ENCODE results near the gene PKN3. TPM values are rescaled to one million over a fixed set of nuclear protein-coding genes. Genes with fewer than 3 reads are reported as not detected.

Gene PKN3
- total RNA-seq, 4 donors from 2014 or later: 2.4 to 8.4 (median 4.1) TPM

GRCh38 chr9:128713941-128714573 lies 11.8 kb downstream of the PKN3 start:
- intact Hi-C loops (cut with DNase I; ENCODE audit: low total_unique reads): no loop called here
- H3K4me3 ChIP-seq (ENCODE audit: low read depth, poor library complexity, severe bottlenecking): no peak overlapping the region
- WGBS, 2 donors: 92 to 96% methylated on average over 15 to 19 of the region's 19 CpGs
- TF ChIP-seq POLR2A (IDR thresholded peaks at IDR 0.05): no peak
- no peak for TF ChIP-seq CTCF (IDR thresholded peaks at IDR 0.05)
- DNase-seq (ENCODE audit: low spot score in 2 of 2): peak in 1 of 2 donors; percentile 68

GRCh38 chr9:128714586-128715435 lies 12.5 kb downstream of the PKN3 start:
- intact Hi-C loops (cut with DNase I; ENCODE audit: low total_unique reads): no loop called here
- 87 to 88% methylated on average over 23 to 24 of the region's 24 CpGs for whole genome bisulfite sequencing, 2 donors
- TF ChIP-seq POLR2A (IDR thresholded peaks at IDR 0.05) (no peak), CTCF (IDR thresholded peaks at IDR 0.05) (no peak)
- DNase-seq (ENCODE audit: low spot score in 2 of 2): peak in 1 of 2 donors; percentile 76
- no peak overlapping the region for H3K4me3 ChIP-seq (ENCODE audit: low read depth, poor library complexity, severe bottlenecking)

GRCh38 chr9:128715436-128715750 lies 13.1 kb downstream of the PKN3 start:
- WGBS, 2 donors: 81 to 91% methylated on average over 6 of the region's 6 CpGs
- H3K4me3 ChIP-seq (ENCODE audit: low read depth, poor library complexity, severe bottlenecking): no peak overlapping the region
- intact Hi-C loops (cut with DNase I; ENCODE audit: low total_unique reads): no loop called here
- no peak for TF ChIP-seq CTCF (IDR thresholded peaks at IDR 0.05)
- no peak for TF ChIP-seq POLR2A (IDR thresholded peaks at IDR 0.05)
- DNase-seq (ENCODE audit: low spot score in 2 of 2): peak in 1 of 2 donors; percentile 58

- no peak for DNase-seq (ENCODE audit: low spot score in 2 of 2)
- 87 to 93% methylated on average over 7 of the region's 7 CpGs for WGBS, 2 donors
- no peak overlapping the region for H3K4me3 ChIP-seq (ENCODE audit: low read depth, poor library complexity, severe bottlenecking)
- intact Hi-C loops (cut with DNase I; ENCODE audit: low total_unique reads): no loop called here
- no peak for TF ChIP-seq CTCF (IDR thresholded peaks at IDR 0.05)
- TF ChIP-seq POLR2A (IDR thresholded peaks at IDR 0.05): no peak
These were observed 14.4 kb downstream of the PKN3 start for GRCh38 chr9:128716581-128717254.

- WGBS, 2 donors: 80 to 87% methylated on average over 8 of the region's 8 CpGs
- no peak for DNase-seq (ENCODE audit: low spot score in 2 of 2)
- intact Hi-C loops (cut with DNase I; ENCODE audit: low total_unique reads): no loop called here
- H3K4me3 ChIP-seq (ENCODE audit: low read depth, poor library complexity, severe bottlenecking): no peak overlapping the region
- TF ChIP-seq CTCF (IDR thresholded peaks at IDR 0.05): no peak
- no peak for TF ChIP-seq POLR2A (IDR thresholded peaks at IDR 0.05)
These were observed 15.7 kb downstream of the PKN3 start for GRCh38 chr9:128718047-128718446.

All from lower leg skin (tissue), 4 donors.